Muscle layer of duodenum (tissue), 2 donors: ENCODE measurements around the gene OR4K5.

ENCODE experiments used
- H3K27ac ChIP-seq: one replicate; pipeline ENCODE4 v1.7.0; 2013; ENCODE audit warnings: mild to moderate bottlenecking, low read length
- H3K27me3 ChIP-seq: one replicate; pipeline ENCODE4 v1.7.0; 2013; ENCODE audit warnings: low read depth, mild to moderate bottlenecking, control low read depth, low read length
- H3K36me3 ChIP-seq, 2 donors: one replicate each; pipeline ENCODE4 v1.7.0; 2013; ENCODE audit warnings: low read length in 2 of 2, control low read depth in 1 of 2, mild to moderate bottlenecking in 1 of 2; ENCODE audit not compliant: insufficient read depth in 2 of 2, control insufficient read depth in 1 of 2
- H3K4me1 ChIP-seq, 2 donors: one replicate each; pipeline ENCODE4 v1.7.0; 2013; ENCODE audit warnings: low read length in 2 of 2, mild to moderate bottlenecking in 2 of 2, control low read depth in 1 of 2, moderate library complexity in 1 of 2; ENCODE audit not compliant: insufficient read depth in 2 of 2, control insufficient read depth in 1 of 2
- H3K4me3 ChIP-seq, 2 donors: one replicate each; pipeline ENCODE4 v1.7.0; 2013; ENCODE audit warnings: low read length in 2 of 2, low read depth in 1 of 2, mild to moderate bottlenecking in 1 of 2
- H3K9me3 ChIP-seq, 2 donors: one replicate each; pipeline ENCODE4 v1.7.0; 2013; ENCODE audit warnings: low read length in 2 of 2, control low read depth in 1 of 2, mild to moderate bottlenecking in 1 of 2; ENCODE audit not compliant: control insufficient read depth in 1 of 2
- donor health status: healthy.

Gene OR4K5, protein sequence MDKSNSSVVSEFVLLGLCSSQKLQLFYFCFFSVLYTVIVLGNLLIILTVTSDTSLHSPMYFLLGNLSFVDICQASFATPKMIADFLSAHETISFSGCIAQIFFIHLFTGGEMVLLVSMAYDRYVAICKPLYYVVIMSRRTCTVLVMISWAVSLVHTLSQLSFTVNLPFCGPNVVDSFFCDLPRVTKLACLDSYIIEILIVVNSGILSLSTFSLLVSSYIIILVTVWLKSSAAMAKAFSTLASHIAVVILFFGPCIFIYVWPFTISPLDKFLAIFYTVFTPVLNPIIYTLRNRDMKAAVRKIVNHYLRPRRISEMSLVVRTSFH

DNA sequence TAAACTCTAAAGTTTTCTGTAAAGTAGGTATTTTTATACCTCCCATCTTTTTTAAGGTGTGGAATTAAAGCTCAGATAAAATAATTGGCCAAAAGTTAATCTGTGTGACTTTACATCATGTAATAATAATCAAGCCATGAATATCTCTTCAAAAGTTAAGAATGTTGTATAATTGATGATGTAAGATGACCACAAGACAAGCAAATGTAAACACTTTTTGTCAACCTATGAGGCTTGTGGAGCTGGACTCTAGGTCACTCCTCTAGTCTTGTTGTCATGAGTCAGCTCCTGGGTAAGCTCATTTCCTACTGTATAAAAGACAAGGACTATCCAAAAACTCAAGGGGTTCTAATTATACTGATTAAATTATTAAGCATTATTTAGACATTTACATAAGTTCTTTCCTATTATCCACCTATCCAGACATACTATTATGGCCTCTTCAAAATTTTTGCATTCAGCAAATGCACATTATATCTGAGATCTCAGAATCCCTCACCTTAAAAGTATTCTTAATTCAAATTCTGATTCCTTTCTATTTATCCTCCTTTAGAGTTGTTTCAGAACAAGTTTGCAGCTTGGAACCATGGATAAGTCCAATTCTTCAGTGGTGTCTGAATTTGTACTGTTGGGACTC, at the start of gene OR4K5:
Gene OR4K5 (plus strand): TSS at position 587 of the 637 bp plus-strand sequence. CDS start 0 bp downstream, at position 587.
- Histone ChIP-seq H3K27me3 (no peaks in the 10 kb centered on the region), H3K4me1 (no peaks in the 10 kb centered on the region), H3K4me3 (no peak within 1 kb of the TSS), H3K36me3 (no peaks in the 10 kb centered on the region), H3K27ac (no peak within 1 kb of the TSS), H3K9me3 (no peaks in the 10 kb centered on the region)

DNA sequence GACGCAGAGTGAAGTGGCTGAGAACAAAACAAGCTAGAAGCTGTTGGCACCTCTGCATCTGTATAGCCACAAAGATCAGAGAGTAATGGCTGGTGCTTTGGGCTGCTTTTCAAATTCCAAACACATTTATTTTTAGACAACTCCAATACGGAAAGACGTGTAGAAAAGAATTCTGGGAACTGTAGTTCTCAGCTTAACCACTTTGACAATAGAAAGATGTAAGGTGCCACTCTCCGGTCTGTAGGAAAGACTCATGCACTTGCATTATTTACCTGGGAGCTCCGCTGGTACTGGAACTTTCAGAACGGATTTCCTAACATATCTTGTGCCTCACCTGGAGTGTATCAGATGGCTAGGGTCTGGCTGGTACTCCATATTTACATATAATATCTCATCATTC, 47.2 kb upstream of the OR4K5 start:
- Histone ChIP-seq H3K27me3 (no peaks in the 10 kb centered on the region), H3K4me1 (no peaks in the 10 kb centered on the region), H3K4me3 (no peak overlapping the region), H3K27ac (no peak overlapping the region), H3K9me3 (no peaks in the 10 kb centered on the region), H3K36me3 (no peaks in the 10 kb centered on the region)

DNA sequence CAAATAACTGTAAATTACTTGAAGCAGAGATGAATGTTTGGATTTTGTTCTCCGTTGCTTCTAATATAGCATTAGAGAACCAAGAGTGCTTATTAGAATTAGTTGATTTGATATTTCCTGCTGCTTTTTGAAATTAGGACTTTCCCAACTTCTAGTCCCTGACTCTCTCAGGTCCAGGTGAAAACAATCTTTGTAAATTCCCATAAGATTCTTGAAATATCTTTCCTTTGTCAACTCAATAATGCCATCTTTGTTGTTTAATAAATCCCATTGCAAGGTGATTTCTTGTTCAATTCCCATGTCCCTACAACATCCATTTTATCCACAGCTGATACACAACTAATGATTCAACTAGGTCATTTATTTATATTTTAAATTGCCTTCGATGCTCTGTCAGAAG, 45.6 kb upstream of the OR4K5 start, which contains the start of gene OR4K2:
Gene OR4K2 (plus strand): TSS at position 301 of the 400 bp plus-strand sequence. CDS start 1,126 bp downstream, outside the sequence.
- H3K4me3 ChIP-seq: no peak within 1 kb of the TSS

DNA sequence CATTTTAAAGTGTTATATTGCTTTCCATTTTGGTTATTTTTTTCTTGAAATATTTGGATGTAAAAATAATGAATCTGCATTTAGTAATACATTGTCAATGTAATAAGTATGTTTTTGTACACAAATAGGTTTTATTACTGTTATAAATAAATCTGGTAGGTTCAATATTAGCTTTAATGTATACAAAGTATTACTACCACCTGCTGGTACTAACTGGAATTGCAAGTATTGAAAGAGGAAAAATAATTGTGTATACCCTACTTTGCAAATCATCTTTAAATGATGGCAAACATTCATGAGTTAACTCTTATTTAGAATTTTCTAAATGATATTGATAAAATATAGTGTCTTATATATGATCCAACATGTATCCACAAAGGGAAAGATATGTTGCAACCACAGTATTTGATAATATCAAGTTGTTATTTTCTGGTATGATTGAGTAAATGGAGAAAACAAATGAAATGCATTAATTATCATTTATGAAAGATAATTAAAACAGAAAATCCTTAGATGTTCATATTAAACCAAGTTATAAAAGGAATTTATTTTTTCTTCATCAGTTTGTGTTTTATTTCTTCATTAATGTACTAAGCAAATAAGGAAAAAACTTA, 42.3 kb upstream of the OR4K5 start:
- Histone ChIP-seq H3K27ac (no peak overlapping the region), H3K4me3 (no peak overlapping the region), H3K4me1 (no peaks in the 10 kb centered on the region), H3K9me3 (no peaks in the 10 kb centered on the region), H3K36me3 (no peaks in the 10 kb centered on the region), H3K27me3 (no peaks in the 10 kb centered on the region)

More for the DNA sequence above, 45.6 kb upstream of the OR4K5 start, which contains the start of gene OR4K2:
- no peaks in the 10 kb centered on the region for H3K4me1 ChIP-seq
- no peaks in the 10 kb centered on the region for H3K27me3 ChIP-seq
- no peak within 1 kb of the TSS for H3K27ac ChIP-seq
- no peaks in the 10 kb centered on the region for H3K36me3 ChIP-seq
- H3K9me3 ChIP-seq: no peaks in the 10 kb centered on the region

DNA sequence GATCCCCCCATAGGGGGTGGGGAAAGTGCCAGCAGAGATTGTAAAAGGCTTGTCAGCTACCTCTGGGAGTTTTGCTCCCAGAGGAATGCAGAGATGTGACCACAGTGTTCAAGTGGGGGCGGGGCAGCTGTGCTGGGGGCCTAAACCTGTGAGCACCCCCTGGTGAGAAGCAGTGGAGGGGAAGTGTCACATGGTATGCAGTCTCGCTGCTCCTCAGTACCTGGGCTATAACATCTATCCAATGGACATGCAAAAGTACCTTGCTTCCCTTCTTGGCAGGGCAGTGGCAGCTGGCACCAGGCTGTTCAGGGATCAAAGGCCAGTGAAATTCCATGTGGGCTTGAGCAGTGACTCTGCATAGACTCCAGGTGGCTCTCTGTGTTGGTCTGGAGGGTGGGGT, 25.1 kb upstream of the OR4K5 start:
- H3K27ac ChIP-seq: no peak overlapping the region
- H3K36me3 ChIP-seq: no peaks in the 10 kb centered on the region
- no peaks in the 10 kb centered on the region for H3K4me1 ChIP-seq
- no peak overlapping the region for H3K4me3 ChIP-seq
- H3K27me3 ChIP-seq: no peaks in the 10 kb centered on the region
- H3K9me3 ChIP-seq: peaks cover 11 to 29% of the 10 kb centered on the region in 2 donors

DNA sequence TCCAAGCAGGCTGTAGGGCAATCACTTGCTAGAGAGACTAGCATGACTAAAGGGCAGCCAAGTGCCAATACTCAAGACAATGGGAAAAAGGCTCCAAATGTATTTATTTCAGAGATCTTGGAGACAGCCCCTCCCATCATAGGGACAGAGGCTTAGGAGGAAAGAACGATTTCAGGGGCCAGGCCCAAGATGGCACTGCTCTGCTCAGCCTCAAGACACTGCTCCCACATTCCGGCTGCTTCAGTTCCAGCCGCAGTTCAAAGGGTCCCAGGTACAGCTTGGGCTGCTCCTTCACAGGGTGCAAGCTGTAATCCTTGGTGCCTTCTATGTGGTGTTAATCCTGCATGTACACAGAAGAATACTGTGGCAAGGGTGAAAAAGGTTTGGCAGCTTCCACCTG, 19.4 kb upstream of the OR4K5 start:
- H3K4me3 ChIP-seq: no peak overlapping the region
- no peaks in the 10 kb centered on the region for H3K36me3 ChIP-seq
- H3K9me3 ChIP-seq: no peaks in the 10 kb centered on the region

DNA sequence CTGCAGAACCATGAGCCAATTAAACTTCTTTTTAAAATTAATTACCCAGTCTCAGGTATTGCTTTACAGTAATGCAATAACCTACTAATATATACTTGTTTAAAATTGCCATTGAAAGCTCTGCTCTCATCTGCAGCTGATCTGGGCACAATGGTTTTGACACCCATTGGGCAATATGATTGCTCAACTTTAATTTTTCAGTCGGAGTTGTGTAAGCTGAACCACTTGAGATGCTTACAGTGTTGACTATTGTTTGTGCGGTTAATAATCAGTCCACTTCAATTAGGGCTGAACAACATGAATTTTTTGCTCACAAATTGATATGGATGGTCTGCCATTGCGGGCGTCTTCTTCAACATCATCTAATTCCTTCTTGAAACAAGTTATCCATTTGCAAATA, 18.0 kb upstream of the OR4K5 start:
- H3K4me1 ChIP-seq: no peaks in the 10 kb centered on the region
- H3K36me3 ChIP-seq: no peaks in the 10 kb centered on the region
- no peaks in the 10 kb centered on the region for H3K27me3 ChIP-seq
- H3K4me3 ChIP-seq: no peak overlapping the region
- no peaks in the 10 kb centered on the region for H3K9me3 ChIP-seq
- H3K27ac ChIP-seq: no peak overlapping the region

More for the DNA sequence above, 19.4 kb upstream of the OR4K5 start:
- Histone ChIP-seq H3K4me1 (no peaks in the 10 kb centered on the region), H3K27me3 (no peaks in the 10 kb centered on the region), H3K27ac (no peak overlapping the region)

DNA sequence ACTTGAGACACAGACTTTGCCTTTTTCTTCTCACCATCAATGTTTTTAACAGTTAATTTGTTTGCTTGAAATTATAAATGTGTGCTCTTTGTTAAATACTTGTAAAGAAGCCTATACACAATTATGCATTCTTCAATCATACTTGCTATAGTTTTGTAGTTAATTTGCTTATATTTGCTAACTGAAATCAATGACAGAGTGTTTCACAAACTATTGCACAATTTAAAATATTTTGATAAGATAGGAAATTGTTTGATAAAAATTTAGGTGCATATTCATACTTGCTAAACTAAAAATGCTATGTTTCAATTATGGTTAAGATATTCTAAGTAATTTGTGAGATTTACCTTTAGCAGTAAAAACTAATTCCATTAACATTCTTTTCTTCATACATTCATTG, 13.7 kb upstream of the OR4K5 start:
- no peak overlapping the region for H3K27ac ChIP-seq
- no peak overlapping the region for H3K4me3 ChIP-seq
- H3K36me3 ChIP-seq: no peaks in the 10 kb centered on the region
- peaks cover 2 to 6% of the 10 kb centered on the region in 2 donors for H3K9me3 ChIP-seq
- no peaks in the 10 kb centered on the region for H3K27me3 ChIP-seq
- H3K4me1 ChIP-seq: no peaks in the 10 kb centered on the region

DNA sequence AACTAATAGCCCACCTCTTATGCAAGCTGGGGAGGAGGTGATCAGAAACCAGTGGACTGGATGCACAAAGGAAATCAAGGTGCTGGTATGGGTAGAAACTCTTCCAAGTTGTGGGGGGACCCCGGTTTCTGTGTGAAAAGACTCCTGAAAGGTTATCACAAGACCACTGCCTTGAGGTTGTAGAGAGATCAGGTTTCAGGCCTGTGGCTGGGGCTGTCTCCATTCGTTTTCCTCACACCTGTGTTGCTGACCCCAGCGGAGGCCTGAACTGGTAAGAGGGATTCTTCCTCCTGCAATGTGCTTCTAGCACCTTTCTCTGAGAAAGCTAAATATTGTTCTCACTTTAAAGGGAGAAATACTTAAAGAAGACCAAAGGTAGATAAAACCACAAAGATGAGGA, 9.3 kb upstream of the OR4K5 start:
- Histone ChIP-seq H3K9me3 (peaks cover 2 to 6% of the 10 kb centered on the region in 2 donors), H3K4me3 (no peak overlapping the region), H3K36me3 (no peaks in the 10 kb centered on the region), H3K27me3 (no peaks in the 10 kb centered on the region), H3K27ac (no peak overlapping the region), H3K4me1 (no peaks in the 10 kb centered on the region)

DNA sequence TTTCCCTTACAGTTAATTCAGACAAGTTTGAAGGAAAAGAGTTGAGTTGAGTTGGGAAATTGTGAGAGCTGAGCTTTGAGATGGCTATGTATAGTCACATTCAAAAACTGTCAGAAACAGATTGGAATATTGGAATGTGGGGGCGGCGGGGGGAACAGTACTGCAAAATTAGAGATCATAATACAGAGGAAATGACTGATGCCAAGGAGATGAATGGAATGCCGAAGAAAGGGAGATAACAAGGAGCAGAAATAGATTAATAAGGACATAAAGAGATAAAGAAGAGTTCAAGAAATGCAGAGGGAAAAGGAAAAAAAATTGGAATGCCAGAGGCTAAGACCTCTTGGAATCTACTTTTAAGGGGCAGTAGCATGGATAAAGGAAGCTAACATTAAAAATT, 3.2 kb upstream of the OR4K5 start:
- Histone ChIP-seq H3K36me3 (no peaks in the 10 kb centered on the region), H3K27ac (no peak overlapping the region), H3K9me3 (no peaks in the 10 kb centered on the region), H3K27me3 (no peaks in the 10 kb centered on the region), H3K4me3 (no peak overlapping the region), H3K4me1 (no peaks in the 10 kb centered on the region)

DNA sequence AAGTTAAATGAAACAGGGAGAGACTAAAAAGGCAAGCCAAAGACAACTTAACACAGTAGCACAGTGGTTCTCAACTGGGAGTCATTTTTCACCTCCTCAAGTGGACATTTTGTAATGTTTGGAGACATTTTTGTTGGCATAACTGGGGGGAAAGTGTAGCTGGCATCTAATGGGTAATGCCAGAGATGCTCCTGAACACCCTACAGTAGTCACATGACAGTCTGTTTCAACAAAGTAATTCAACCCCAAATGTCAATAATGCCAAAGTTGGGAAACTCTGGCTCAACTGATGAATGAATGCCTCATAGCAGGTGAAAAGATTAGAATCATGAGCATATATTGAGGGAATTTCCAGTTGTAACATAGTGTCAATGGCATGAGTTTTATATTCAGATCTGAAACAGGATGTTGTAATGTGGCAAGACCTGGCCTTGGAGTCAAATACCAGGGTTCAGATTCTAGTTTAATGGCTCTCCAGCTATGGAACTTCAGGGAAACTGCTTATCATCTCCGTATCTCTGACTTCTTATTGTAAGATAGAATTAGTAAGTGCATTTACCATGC, 2.4 kb upstream of the OR4K5 start:
- H3K4me1 ChIP-seq: no peaks in the 10 kb centered on the region
- no peak overlapping the region for H3K4me3 ChIP-seq
- no peaks in the 10 kb centered on the region for H3K36me3 ChIP-seq
- H3K27me3 ChIP-seq: no peaks in the 10 kb centered on the region
- no peaks in the 10 kb centered on the region for H3K9me3 ChIP-seq
- H3K27ac ChIP-seq: no peak overlapping the region
